Measurements from ENCODE around the gene BMP2K. TPM values are rescaled to one million over a fixed set of nuclear protein-coding genes. Genes with fewer than 3 reads are reported as not detected.

BMP2K gene
- 20.7 and 25.5 TPM in 2 replicates for total RNA-seq

DNA sequence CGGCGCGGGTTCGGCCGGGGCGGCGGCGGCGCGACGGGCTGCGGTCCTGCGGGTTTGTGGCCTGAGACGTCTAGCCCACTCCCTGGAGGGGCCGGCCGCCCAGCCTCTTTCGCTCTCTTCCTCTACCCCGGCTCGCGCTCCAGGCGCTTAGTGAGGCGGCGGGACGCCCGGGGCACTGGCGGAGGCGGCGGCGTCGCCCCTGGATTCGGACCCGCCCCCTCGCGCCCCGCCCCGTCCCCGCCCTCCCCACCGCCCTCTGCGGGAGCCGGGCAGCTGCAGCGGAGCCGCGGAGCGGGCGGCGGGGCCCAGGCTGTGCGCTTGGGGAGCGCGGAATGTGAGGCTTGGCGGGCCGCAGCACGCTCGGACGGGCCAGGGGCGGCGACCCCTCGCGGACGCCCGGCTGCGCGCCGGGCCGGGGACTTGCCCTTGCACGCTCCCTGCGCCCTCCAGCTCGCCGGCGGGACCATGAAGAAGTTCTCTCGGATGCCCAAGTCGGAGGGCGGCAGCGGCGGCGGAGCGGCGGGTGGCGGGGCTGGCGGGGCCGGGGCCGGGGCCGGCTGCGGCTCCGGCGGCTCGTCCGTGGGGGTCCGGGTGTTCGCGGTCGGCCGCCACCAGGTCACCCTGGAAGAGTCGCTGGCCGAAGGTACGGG is at the start of gene BMP2K:
TSS of gene BMP2K (plus strand) at position 272 of the 650 bp plus-strand sequence. CDS start at position 466, 194 bp downstream.
- intact Hi-C loops (cut with micrococcal nuclease) = loop anchor here (1.0 to 10.0 kb wide), 9 partner anchors 163 to 1699 kb away; partner anchors contain the start of genes ANTXR2, CCNG2, MRPL1 and PAQR3

GRCh38 chr4:78726546-78726945 is 49.6 kb upstream of the BMP2K start:
- intact Hi-C loops (cut with micrococcal nuclease) = no loop called here

GRCh38 chr4:78732332-78733104 is 43.6 kb upstream of the BMP2K start:
- intact Hi-C loops (cut with micrococcal nuclease) = no loop called here

GRCh38 chr4:78734441-78735162 is 41.5 kb upstream of the BMP2K start:
- intact Hi-C loops (cut with micrococcal nuclease) = no loop called here

DNA sequence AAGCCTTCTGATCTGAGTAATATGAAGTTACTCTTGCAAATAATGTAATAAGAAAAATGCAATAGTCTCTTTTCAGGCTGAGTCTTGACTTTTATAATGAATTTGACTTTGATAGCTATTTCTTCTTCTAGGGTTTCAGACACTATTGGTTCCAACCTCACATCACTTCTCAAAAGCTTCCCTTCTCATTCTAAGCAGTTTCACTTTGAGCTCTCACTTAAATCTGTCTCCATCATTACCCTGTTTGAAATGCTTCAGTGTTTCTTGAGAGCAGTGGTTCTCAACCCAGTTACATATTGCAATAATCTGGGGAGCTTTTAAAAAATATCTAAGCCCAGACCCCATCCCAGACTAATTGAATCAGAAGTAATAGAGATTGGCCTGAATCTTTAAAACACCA is 40.5 kb upstream of the BMP2K start:
- intact Hi-C loops (cut with micrococcal nuclease) = no loop called here

DNA sequence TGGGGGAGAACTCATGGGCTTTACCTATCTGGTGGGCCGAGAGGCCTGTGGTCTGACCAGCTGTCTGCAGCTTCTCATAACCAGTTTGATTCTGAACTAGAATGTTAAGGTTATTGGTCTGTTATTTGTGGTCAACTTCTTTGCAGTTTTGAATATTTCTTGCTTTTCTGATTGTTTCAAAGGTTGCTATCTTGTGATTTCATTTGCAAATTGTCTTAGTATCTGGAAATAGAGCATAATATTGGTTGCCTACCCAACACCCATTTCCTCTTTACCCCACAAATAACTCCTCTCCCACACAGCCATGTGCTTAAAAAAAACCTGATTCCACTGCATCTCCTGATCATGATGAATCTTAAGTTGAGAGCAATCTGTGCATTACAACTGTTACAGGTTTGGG is 39.1 kb upstream of the BMP2K start:
- intact Hi-C loops (cut with micrococcal nuclease) = no loop called here

GRCh38 chr4:78737973-78738372 is 38.2 kb upstream of the BMP2K start:
- intact Hi-C loops (cut with micrococcal nuclease) = no loop called here

- intact Hi-C loops (cut with micrococcal nuclease) = no loop called here
Measured at GRCh38 chr4:78742300-78742699, 33.9 kb upstream of the BMP2K start.

GRCh38 chr4:78747475-78747922 is 28.7 kb upstream of the BMP2K start:
- intact Hi-C loops (cut with micrococcal nuclease) = no loop called here

- intact Hi-C loops (cut with micrococcal nuclease) = no loop called here
Measured at GRCh38 chr4:78748381-78748780, 27.8 kb upstream of the BMP2K start.

- intact Hi-C loops (cut with micrococcal nuclease) = no loop called here
Measured at GRCh38 chr4:78749258-78749971, 26.7 kb upstream of the BMP2K start.

GRCh38 chr4:78749972-78750727 is 26.0 kb upstream of the BMP2K start:
- intact Hi-C loops (cut with micrococcal nuclease) = no loop called here

- intact Hi-C loops (cut with micrococcal nuclease) = no loop called here
Measured at GRCh38 chr4:78753091-78753490, 23.1 kb upstream of the BMP2K start.

DNA sequence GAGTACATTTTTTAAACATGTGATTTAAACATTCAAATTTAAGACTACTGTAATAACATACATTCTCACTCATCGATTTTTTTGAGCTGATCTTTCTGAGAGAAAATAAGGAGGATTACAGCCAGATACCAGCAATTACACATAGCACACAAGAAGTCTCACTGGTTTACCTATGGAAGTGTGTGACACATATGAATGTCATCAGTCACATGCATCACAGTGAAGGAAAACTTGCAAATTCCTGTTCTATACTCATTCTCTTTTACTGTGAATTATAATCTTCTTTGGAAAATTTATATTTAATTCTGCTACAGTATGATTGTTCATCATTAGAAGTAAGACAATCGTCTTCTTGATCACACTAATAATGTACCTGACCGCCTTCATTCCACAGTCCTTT is 21.3 kb upstream of the BMP2K start:
- intact Hi-C loops (cut with micrococcal nuclease) = no loop called here

GRCh38 chr4:78756137-78756536 is 20.0 kb upstream of the BMP2K start:
- intact Hi-C loops (cut with micrococcal nuclease) = no loop called here

DNA sequence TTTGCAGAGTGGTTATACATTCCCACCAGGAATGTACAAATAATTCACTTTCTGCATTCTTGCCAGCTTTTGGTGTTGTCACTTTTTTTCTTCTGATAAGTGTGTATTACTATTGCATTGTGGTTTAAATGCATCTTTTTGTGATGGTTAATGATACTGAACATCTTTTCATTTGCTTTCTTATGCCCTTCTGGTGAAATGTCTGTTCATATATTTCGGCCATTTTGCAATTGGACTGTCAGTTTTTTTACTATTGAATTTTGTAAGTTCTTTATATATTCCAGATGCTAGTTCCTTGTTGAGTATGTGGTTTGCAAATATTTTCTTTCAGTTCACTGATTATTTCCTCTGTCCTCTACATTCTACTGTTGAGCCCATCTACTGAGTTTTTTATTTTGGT is 19.4 kb upstream of the BMP2K start:
- intact Hi-C loops (cut with micrococcal nuclease) = no loop called here

DNA sequence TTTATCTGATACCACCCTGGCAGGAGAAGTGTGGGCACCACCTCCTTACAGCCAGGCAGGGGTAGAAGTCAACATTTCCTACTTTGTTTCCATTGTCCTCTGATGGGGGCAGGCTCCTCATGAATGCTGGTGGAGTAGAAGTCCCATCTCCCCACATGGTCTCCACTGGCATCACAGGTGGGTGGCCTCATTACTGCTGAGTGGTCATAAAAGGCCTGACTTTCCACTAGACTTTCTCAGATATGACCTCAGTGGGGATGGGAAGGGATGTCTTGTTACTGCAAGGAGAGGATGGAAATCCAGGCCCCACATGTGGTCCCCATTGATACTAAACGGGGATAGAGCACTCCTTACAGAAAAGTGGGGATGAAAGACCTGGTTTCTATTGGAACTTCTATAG is 18.6 kb upstream of the BMP2K start:
- intact Hi-C loops (cut with micrococcal nuclease) = no loop called here

GRCh38 chr4:78758085-78758484 is 18.1 kb upstream of the BMP2K start:
- intact Hi-C loops (cut with micrococcal nuclease) = no loop called here

DNA sequence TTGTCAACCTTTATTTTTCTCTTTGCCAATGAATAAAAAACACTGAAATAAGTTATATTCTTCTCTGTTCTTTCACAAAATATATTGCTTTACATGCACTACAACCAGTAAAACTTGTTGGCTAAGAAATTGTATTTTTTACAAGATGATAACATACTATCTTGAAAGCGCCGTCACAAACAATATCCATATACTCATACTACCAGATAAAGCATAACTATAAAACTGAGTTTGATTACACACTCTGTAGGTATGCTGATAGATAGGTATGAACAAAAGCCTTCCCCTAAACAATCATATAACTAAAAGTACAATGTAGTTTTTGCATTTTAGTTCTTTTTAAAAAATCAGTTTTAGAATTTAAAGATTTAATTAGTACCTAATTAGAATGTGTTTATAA is 13.6 kb upstream of the BMP2K start:
- intact Hi-C loops (cut with micrococcal nuclease) = no loop called here

- intact Hi-C loops (cut with micrococcal nuclease) = no loop called here
Measured at GRCh38 chr4:78763251-78763650, 12.9 kb upstream of the BMP2K start.

Measured in T-helper 1 cell treated with Interleukin-12 subunit alpha and Interleukin-12 subunit beta and Interleukin-4 antibody, amounts not matched to agents 30 ng/mL and 1 ng/mL, for 36 hours (primary cell).